ENCODE measurements around the gene RUFY1.
"Not testable (repeated sequence)": the region's sequence is repeated elsewhere in the genome, so short reads cannot be mapped to it uniquely, and the experiment has no call there.

DNA sequence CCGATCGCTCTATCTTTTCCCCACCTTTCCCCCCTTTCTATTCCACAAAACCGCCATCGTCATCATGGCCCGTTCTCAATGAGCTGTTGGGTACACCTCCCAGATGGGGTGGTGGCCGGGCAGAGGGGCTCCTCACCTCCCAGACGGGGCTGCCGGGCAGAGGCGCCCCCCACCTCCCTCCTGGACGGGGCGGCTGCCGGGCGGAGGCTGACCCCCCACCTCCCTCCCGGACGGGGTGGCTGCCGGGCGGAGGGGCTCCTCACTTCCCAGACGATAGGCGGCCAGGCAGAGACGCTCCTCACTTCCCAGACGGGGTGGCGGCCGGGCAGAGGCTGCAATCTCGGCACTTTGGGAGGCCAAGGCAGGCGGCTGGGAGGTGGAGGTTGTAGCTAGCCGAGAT lies 99.9 kb downstream of the RUFY1 start:
- TF ChIP-seq, protein P1, sequence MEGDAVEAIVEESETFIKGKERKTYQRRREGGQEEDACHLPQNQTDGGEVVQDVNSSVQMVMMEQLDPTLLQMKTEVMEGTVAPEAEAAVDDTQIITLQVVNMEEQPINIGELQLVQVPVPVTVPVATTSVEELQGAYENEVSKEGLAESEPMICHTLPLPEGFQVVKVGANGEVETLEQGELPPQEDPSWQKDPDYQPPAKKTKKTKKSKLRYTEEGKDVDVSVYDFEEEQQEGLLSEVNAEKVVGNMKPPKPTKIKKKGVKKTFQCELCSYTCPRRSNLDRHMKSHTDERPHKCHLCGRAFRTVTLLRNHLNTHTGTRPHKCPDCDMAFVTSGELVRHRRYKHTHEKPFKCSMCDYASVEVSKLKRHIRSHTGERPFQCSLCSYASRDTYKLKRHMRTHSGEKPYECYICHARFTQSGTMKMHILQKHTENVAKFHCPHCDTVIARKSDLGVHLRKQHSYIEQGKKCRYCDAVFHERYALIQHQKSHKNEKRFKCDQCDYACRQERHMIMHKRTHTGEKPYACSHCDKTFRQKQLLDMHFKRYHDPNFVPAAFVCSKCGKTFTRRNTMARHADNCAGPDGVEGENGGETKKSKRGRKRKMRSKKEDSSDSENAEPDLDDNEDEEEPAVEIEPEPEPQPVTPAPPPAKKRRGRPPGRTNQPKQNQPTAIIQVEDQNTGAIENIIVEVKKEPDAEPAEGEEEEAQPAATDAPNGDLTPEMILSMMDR (IDR thresholded peaks at IDR 0.05; ENCODE audit: borderline replicate concordance, extremely low read depth, low read length, poor library complexity, severe bottlenecking) = not testable (repeated sequence)
- TF ChIP-seq EZH2 (IDR thresholded peaks at IDR 0.05; ENCODE audit: borderline replicate concordance, low read depth, low read length, severe bottlenecking) = not testable (repeated sequence)

Measured in DND-41 (cell line).